Esophagus squamous epithelium (tissue), 5 donors: Measurements from ENCODE around the gene CCNE1. TPM values are rescaled to one million over a fixed set of nuclear protein-coding genes. Genes with fewer than 3 reads are reported as not detected.

Experiments used
- DNase-seq: peaks from one replicate; lab custom pipeline; 2025; lab: John Stamatoyannopoulos, UW
- H3K27ac ChIP-seq, 4 donors: fragments of 200-600 bp; sonication (generic); one replicate each; pipeline ENCODE4 v1.5.1; 2016 to 2019; ENCODE audit warnings: mild to moderate bottlenecking in 1 of 4
- H3K27me3 ChIP-seq, 4 donors: fragments of 200-600 bp; sonication (generic); 1 replicate in 3 of 4; 2 replicates in 1 of 4; pipeline versions ENCODE4 v1.5.1 to v1.6.0; 2017 to 2021; ENCODE audit warnings: antibody characterized with exemption in 1 of 4
- H3K36me3 ChIP-seq, 3 donors: fragments of 200-600 bp; sonication (generic); one replicate each; pipeline ENCODE4 v1.5.1; 2016 to 2019
- H3K4me1 ChIP-seq, 3 donors: fragments of 200-600 bp; sonication (generic); one replicate each; pipeline ENCODE4 v1.5.1; 2017 to 2019
- H3K4me3 ChIP-seq, 4 donors: fragments of 200-600 bp; sonication (generic); 1 replicate in 3 of 4; 2 replicates in 1 of 4; pipeline ENCODE4 v1.5.1; 2016 to 2019; ENCODE audit warnings: mild to moderate bottlenecking in 2 of 4, moderate library complexity in 1 of 4
- H3K9me3 ChIP-seq, 3 donors: fragments of 200-600 bp; sonication (generic); one replicate each; pipeline ENCODE4 v1.5.1; 2016 to 2019
- CTCF ChIP-seq, 6 experiments: fragments of 450-650 bp in 4 of 6; fragments of 200-600 bp in 2 of 6; sonication (generic) in 2 of 6; IDR thresholded peaks; one replicate each; pipeline ENCODE4 v1.5.1; 2016 to 2019; ENCODE audit warnings: antibody characterized with exemption in 6 of 6, mild to moderate bottlenecking in 4 of 6, moderate library complexity in 4 of 6
- POLR2A ChIP-seq, 4 donors: fragments of 450-650 bp; IDR thresholded peaks; one replicate each; pipeline ENCODE4 v1.6.1; 2017; ENCODE audit warnings: antibody characterized with exemption in 4 of 4, mild to moderate bottlenecking in 4 of 4, moderate library complexity in 3 of 4
- WGBS, 2 donors: methylation state at CpG; one replicate each; pipeline ENCODE4 v1.1.5; 2018; 5-methylcytosine and 5-hydroxymethylcytosine counted together
- intact Hi-C: fragments of 100-400 bp; cut with DNase I; formaldehyde crosslinking; loops from one replicate; pipeline ENCODE4 v1.15.0; 2022
- total RNA-seq, 4 donors: library from RNA; depleted of rRNA; stranded (reverse); fragments of >200 nt; gene quantifications; one replicate each; pipeline ENCODE4 v1.1.0, GENCODE V29; 2016
- donor health status: DM: yes; HTN: yes; CAD: no.

Gene CCNE1
- total RNA-seq, 4 donors from 2014 or later = 3.2 to 9.4 (median 5.4) TPM

- Histone ChIP-seq H3K4me1 (peaks cover 0 to 10% (median 0%) of the 10 kb centered on the region in 3 donors), H3K27ac (no peak overlapping the region), H3K36me3 (no peaks in the 10 kb centered on the region), H3K9me3 (no peaks in the 10 kb centered on the region), H3K27me3 (peaks cover 0 to 38% (median 0%) of the 10 kb centered on the region in 4 donors), H3K4me3 (no peak overlapping the region)
- intact Hi-C loops = no loop called here
- DNase-seq = no peak
- TF ChIP-seq CTCF (IDR thresholded peaks at IDR 0.05) = no peak
- TF ChIP-seq POLR2A (IDR thresholded peaks at IDR 0.05) = no peak
- WGBS, 2 donors = 54 to 67% methylated on average over 3 to 4 of the region's 6 CpGs
Observed at GRCh38 chr19:29837448-29837981, 25.7 kb downstream of the CCNE1 start.

- TF ChIP-seq POLR2A (IDR thresholded peaks at IDR 0.05) (no peak), CTCF (IDR thresholded peaks at IDR 0.05) (no peak)
- intact Hi-C loops = no loop called here
- peaks cover 0 to 33% (median 0%) of the 10 kb centered on the region in 4 donors for H3K27me3 ChIP-seq
- 88 to 91% methylated on average over 6 of the region's 9 CpGs for WGBS, 2 donors
- H3K36me3 ChIP-seq = no peaks in the 10 kb centered on the region
- peaks cover 1 to 15% (median 1%) of the 10 kb centered on the region in 3 donors for H3K4me1 ChIP-seq
- H3K4me3 ChIP-seq = no peak overlapping the region
- no peak overlapping the region for H3K27ac ChIP-seq
- DNase-seq = no peak
- H3K9me3 ChIP-seq = no peaks in the 10 kb centered on the region
Observed at GRCh38 chr19:29837996-29838395, 26.2 kb downstream of the CCNE1 start.

- H3K36me3 ChIP-seq = no peaks in the 10 kb centered on the region
- 29 to 43% methylated on average over 11 to 21 of the region's 22 CpGs for WGBS, 2 donors
- H3K27me3 ChIP-seq = peaks cover 0 to 23% (median 0%) of the 10 kb centered on the region in 4 donors
- no peaks in the 10 kb centered on the region for H3K9me3 ChIP-seq
- no peak overlapping the region for H3K4me3 ChIP-seq
- H3K4me1 ChIP-seq = peaks cover 13 to 30% (median 13%) of the 10 kb centered on the region in 3 donors
- TF ChIP-seq CTCF (IDR thresholded peaks at IDR 0.05) = no peak
- no peak for TF ChIP-seq POLR2A (IDR thresholded peaks at IDR 0.05)
- no peak overlapping the region for H3K27ac ChIP-seq
- intact Hi-C loops = no loop called here
- DNase-seq = no peak
Observed at GRCh38 chr19:29840066-29840950, 28.5 kb downstream of the CCNE1 start.

- H3K4me3 ChIP-seq = no peak overlapping the region
- DNase-seq = no peak
- peaks cover 0 to 23% (median 0%) of the 10 kb centered on the region in 4 donors for H3K27me3 ChIP-seq
- H3K9me3 ChIP-seq = no peaks in the 10 kb centered on the region
- 83 to 96% methylated on average over 3 of the region's 3 CpGs for WGBS, 2 donors
- TF ChIP-seq CTCF (IDR thresholded peaks at IDR 0.05) (no peak), POLR2A (IDR thresholded peaks at IDR 0.05) (no peak)
- no peak overlapping the region for H3K27ac ChIP-seq
- H3K4me1 ChIP-seq = peaks cover 13 to 35% (median 16%) of the 10 kb centered on the region in 3 donors
- no peaks in the 10 kb centered on the region for H3K36me3 ChIP-seq
- intact Hi-C loops = no loop called here
Observed at GRCh38 chr19:29841209-29841558, 29.4 kb downstream of the CCNE1 start.
